NCI-H1694 treated with DMSO at 0.1 percent for 48 hours (cell line): ENCODE measurements around the gene MAP1S.
"Not testable (repeated sequence)": the region's sequence is repeated elsewhere in the genome, so short reads cannot be mapped to it uniquely, and the experiment has no call there.

ENCODE experiments used
- DNase-seq: peaks from one replicate; lab custom pipeline; 2025; lab: John Stamatoyannopoulos, UW

MAP1S gene

DNA sequence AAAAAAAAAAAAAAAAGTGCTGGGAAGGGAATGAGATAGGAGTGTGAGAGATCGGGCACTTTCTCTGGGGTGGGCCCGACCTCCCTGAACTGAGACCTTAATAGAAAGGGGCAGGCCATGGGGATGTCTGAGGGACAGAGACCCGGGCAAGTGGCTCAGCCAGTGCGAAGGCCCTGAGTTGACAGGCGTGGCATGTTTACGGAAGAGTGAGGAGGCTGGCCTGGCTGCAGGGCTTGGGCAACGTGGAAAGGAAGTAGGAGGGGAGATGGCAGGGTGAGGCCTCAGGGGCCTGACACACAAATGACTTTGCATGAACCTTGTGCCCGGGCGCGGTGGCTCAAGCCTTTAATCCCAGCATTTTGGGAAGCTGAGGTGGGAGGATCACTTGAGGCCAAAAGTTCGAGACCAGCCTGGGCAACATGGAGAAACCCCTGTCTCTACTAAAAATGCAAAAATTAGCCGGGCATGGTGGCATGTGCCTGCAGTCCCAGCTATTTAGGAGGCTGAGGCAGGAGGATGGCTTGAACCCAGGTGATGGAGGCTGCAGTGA lies 45.9 kb downstream of the MAP1S start:
- DNase-seq, result no peak

DNA sequence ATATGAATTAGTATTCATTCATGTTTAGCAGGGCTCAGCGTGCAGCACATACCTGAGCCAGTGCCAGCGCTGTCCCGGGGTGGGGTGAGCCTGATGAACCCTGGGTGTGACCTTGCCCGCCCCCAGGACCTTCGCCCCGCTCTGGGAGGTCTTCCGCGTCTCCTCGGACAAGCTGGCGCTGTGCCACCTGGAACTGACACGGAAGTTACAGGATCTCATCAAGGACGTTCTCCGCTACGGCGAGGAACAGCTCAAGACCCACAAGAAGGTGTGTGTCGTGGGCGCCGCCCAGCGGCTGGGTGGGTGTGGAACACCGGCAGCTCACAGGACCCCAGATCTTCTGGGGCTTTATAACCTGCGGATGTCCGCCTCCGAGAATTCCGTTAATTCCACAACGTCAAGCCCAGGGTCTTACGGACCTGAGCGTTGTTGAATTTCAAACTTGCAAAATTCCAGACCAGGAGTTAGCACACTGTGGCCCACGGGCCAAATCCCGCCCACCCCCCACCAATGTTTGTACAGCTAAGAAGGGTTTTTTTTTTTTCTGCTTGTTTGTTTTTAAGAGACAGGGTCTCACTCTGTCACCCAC lies 47.4 kb downstream of the MAP1S start:
- DNase-seq, result peak; percentile 63

- peak; percentile 10 for DNase-seq
Observed at GRCh38 chr19:17767559-17767958, 48.3 kb downstream of the MAP1S start.

- no peak for DNase-seq
Observed at GRCh38 chr19:17770613-17771012, 51.3 kb downstream of the MAP1S start.

DNA sequence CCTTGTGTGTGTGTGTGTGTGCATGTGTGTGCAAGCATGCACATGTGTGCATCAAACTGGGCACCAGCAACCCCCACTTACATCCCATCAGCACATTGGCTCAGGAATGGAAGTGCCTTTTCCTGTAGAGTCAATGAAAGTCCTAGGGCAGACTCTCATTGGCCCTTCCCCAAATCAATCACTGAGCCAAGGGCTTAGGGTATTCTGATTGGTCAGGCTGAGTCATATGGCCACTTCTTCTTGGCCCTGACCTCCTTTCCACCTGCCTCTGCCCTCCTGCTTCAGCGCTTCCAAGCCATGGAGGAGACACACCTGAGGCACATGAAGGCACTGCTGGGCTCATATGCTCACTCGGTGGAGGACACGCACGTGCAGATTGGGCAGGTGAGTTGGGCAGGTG lies 52.9 kb downstream of the MAP1S start:
- no peak for DNase-seq

GRCh38 chr19:17775245-17775927 lies 56.1 kb downstream of the MAP1S start:
- no peak for DNase-seq

- DNase-seq, result no peak
Observed at GRCh38 chr19:17775991-17776803, 56.9 kb downstream of the MAP1S start.

GRCh38 chr19:17777840-17778239 lies 58.6 kb downstream of the MAP1S start:
- DNase-seq, result not testable (repeated sequence)

GRCh38 chr19:17778251-17778967 lies 59.1 kb downstream of the MAP1S start:
- no peak for DNase-seq

- no peak for DNase-seq
Observed at GRCh38 chr19:17778968-17779929, 60.0 kb downstream of the MAP1S start.

- DNase-seq, result no peak
Observed at GRCh38 chr19:17780781-17781180, 61.5 kb downstream of the MAP1S start.

DNA sequence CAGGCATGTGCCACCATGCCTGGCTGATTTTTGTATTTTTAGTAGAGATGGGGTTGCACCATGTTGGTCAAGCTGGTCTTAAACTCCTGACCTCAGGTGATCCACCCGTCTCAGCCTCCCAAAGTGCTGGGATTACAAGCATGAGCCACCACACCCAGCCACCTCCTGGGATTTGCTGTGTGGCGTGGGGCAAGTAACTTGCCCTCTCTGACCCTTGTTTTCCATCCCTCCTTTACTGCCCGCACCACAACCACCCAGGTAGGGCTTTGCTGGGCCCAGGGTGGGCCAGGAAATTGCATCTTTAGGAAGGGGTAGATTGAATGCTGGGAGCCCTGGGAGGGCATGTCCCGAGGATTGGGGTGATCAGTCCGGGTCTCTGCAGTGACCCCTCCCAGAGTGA lies 64.4 kb downstream of the MAP1S start:
- DNase-seq, result not testable (repeated sequence)
